Neural cell (in vitro differentiated cells): ENCODE data around the gene C2.

Experiments used
- EP300 ChIP-seq: fragments of 450-650 bp; conservative IDR thresholded peaks from 2 replicates; pipeline ENCODE4 v1.6.1; 2014; ENCODE audit warnings: antibody characterized with exemption, mild to moderate bottlenecking, moderate library complexity; ENCODE audit not compliant: poor library complexity, severe bottlenecking
- EZH2 ChIP-seq: fragments of 200-600, 300-800 bp; shearing (Covaris generic), sonication (generic); IDR thresholded peaks from 2 replicates; pipeline ENCODE4 v1.6.1; 2014; ENCODE audit warnings: antibody characterized with exemption, low read length, borderline replicate concordance, mild to moderate bottlenecking; ENCODE audit not compliant: insufficient read depth, poor library complexity, severe bottlenecking
- POLR2AphosphoS5 ChIP-seq: IDR thresholded peaks from 2 replicates; pipeline ENCODE4 v1.6.1; 2012
- RAD21 ChIP-seq: fragments of 450-650 bp; conservative IDR thresholded peaks from 2 replicates; pipeline ENCODE4 v1.6.1; 2014; ENCODE audit warnings: antibody characterized with exemption, mild to moderate bottlenecking, moderate library complexity
- TF ChIP-seq, protein P1 (sequence below): fragments of 450-650 bp; IDR thresholded peaks from 2 replicates; pipeline ENCODE4 v1.5.1; 2014; ENCODE audit warnings: antibody characterized with exemption, mild to moderate bottlenecking, moderate library complexity; ENCODE audit not compliant: poor library complexity, severe bottlenecking
- TF ChIP-seq, protein P2 (sequence below): IDR thresholded peaks from 2 replicates; pipeline ENCODE4 v1.6.1; 2012; ENCODE audit warnings: borderline replicate concordance

DNA sequence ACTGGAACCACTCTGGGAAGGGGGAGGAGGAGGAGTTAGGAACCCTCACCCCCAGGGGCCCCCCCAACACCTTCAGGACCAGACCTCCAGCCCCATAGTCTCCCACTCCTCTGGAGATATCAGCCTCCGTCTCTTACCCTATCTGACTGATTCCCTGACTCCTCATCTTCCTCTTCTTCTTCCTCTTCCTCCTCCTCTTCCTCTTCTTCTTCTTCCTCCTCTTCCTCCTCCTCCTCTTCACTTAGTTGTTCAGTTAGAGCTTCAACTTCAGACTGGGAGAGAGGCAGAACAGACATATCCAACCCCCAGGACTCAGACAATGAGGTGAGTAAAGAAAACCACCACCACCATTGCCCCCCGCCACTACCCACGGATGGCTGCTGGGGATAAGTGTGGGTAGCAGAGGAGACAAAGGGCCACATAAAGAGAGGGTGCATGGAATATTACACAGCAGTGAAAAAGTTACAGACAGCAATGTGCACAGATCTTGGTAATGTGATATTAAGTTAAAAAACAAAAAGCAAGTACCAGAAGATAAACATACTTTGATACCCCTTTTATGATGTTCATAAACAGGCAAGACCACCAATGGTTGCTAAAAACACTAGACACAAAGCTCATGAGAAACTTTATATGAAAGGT lies 38.1 kb upstream of the C2 start:
- TF ChIP-seq, protein P1, sequence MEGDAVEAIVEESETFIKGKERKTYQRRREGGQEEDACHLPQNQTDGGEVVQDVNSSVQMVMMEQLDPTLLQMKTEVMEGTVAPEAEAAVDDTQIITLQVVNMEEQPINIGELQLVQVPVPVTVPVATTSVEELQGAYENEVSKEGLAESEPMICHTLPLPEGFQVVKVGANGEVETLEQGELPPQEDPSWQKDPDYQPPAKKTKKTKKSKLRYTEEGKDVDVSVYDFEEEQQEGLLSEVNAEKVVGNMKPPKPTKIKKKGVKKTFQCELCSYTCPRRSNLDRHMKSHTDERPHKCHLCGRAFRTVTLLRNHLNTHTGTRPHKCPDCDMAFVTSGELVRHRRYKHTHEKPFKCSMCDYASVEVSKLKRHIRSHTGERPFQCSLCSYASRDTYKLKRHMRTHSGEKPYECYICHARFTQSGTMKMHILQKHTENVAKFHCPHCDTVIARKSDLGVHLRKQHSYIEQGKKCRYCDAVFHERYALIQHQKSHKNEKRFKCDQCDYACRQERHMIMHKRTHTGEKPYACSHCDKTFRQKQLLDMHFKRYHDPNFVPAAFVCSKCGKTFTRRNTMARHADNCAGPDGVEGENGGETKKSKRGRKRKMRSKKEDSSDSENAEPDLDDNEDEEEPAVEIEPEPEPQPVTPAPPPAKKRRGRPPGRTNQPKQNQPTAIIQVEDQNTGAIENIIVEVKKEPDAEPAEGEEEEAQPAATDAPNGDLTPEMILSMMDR, result no peak
- TF ChIP-seq EP300 (no peak), EZH2 (no peak), POLR2AphosphoS5 (no peak), RAD21 (no peak)
- TF ChIP-seq, protein P2, sequence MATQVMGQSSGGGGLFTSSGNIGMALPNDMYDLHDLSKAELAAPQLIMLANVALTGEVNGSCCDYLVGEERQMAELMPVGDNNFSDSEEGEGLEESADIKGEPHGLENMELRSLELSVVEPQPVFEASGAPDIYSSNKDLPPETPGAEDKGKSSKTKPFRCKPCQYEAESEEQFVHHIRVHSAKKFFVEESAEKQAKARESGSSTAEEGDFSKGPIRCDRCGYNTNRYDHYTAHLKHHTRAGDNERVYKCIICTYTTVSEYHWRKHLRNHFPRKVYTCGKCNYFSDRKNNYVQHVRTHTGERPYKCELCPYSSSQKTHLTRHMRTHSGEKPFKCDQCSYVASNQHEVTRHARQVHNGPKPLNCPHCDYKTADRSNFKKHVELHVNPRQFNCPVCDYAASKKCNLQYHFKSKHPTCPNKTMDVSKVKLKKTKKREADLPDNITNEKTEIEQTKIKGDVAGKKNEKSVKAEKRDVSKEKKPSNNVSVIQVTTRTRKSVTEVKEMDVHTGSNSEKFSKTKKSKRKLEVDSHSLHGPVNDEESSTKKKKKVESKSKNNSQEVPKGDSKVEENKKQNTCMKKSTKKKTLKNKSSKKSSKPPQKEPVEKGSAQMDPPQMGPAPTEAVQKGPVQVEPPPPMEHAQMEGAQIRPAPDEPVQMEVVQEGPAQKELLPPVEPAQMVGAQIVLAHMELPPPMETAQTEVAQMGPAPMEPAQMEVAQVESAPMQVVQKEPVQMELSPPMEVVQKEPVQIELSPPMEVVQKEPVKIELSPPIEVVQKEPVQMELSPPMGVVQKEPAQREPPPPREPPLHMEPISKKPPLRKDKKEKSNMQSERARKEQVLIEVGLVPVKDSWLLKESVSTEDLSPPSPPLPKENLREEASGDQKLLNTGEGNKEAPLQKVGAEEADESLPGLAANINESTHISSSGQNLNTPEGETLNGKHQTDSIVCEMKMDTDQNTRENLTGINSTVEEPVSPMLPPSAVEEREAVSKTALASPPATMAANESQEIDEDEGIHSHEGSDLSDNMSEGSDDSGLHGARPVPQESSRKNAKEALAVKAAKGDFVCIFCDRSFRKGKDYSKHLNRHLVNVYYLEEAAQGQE, result no peak
